Measurements from ENCODE around the gene ZBTB8A. TPM values are rescaled to one million over a fixed set of nuclear protein-coding genes. Genes with fewer than 3 reads are reported as not detected.

The ZBTB8A gene
- total and polyA plus RNA-seq, 2 of the 8 experiments (the other 6 are each of a cell fraction or from before 2014, with no cell fraction given) = 2.9 to 10.4 TPM

GRCh38 chr1:32536764-32537163, 2.5 kb upstream of the ZBTB8A start (continued):
- TF ChIP-seq ATF2 (IDR thresholded peaks at IDR 0.05; ENCODE audit: low read length) = no peak
- TF ChIP-seq KDM4A (IDR thresholded peaks at IDR 0.05; ENCODE audit: low read depth, low read length, severe bottlenecking) = no peak
- no peak for TF ChIP-seq RNF2 (IDR thresholded peaks at IDR 0.05; ENCODE audit: borderline replicate concordance, low read depth, low read length, missing control alignments, poor library complexity, severe bottlenecking)
- TF ChIP-seq USF2 (IDR thresholded peaks at IDR 0.05; ENCODE audit: low read length) = no peak
- no peak for TF ChIP-seq TEAD4 (IDR thresholded peaks at IDR 0.05; ENCODE audit: low read depth, low read length)
- no peak for TF ChIP-seq RFX5 (IDR thresholded peaks at IDR 0.05; ENCODE audit: borderline replicate concordance, low read depth, low read length)
- TF ChIP-seq RXRA (IDR thresholded peaks at IDR 0.05; ENCODE audit: insufficient read depth, low read depth, low read length) = no peak
